Measurements from ENCODE around the gene PSTPIP1.

The PSTPIP1 gene

DNA sequence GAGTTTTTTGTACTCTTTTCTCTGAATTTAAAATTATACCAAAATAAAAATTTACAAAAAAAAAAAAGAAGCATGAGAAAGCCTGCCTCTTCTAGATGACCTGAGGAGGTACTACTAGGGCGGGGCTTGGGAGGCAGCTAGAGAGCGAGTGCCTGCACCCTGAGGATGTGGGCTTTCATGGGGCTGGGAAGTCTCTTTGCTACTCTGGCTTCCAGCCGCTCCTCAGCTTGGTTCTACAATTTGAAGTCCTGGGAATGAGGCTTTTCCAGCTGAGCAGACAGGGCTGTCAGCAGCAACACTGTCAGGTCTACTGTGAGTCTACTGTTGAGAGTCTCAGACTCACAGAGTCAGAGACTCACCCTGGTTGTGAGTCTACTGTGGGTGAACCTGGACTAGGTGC, 8.2 kb upstream of the PSTPIP1 start:
- no peak overlapping the region for H3K27ac ChIP-seq
- TF ChIP-seq CTCF (IDR thresholded peaks at IDR 0.05) (no peak), ZFX (IDR thresholded peaks at IDR 0.05; ENCODE audit: borderline replicate concordance) (no peak)

DNA sequence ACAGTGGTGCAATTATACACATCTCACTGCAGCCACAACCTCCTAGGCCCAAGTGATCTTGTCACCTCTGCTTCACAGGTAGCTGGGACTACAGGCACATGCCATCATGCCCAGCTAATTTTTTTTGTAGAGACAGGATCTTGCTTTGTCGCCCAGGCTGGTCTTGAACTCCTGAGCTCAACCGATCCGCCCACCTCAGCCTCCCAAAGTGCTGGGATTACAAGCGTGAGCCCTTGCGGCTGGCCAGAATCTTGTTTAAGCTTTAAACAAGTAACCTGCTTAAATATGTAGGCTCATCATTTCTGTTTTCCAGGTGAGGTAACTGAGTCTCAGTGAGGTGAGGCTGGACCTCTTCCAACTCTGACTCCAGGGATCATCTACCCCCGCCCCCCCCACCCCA, 7.7 kb upstream of the PSTPIP1 start:
- no peak overlapping the region for H3K27ac ChIP-seq
- TF ChIP-seq CTCF (IDR thresholded peaks at IDR 0.05) = no peak
- no peak for TF ChIP-seq ZFX (IDR thresholded peaks at IDR 0.05; ENCODE audit: borderline replicate concordance)

DNA sequence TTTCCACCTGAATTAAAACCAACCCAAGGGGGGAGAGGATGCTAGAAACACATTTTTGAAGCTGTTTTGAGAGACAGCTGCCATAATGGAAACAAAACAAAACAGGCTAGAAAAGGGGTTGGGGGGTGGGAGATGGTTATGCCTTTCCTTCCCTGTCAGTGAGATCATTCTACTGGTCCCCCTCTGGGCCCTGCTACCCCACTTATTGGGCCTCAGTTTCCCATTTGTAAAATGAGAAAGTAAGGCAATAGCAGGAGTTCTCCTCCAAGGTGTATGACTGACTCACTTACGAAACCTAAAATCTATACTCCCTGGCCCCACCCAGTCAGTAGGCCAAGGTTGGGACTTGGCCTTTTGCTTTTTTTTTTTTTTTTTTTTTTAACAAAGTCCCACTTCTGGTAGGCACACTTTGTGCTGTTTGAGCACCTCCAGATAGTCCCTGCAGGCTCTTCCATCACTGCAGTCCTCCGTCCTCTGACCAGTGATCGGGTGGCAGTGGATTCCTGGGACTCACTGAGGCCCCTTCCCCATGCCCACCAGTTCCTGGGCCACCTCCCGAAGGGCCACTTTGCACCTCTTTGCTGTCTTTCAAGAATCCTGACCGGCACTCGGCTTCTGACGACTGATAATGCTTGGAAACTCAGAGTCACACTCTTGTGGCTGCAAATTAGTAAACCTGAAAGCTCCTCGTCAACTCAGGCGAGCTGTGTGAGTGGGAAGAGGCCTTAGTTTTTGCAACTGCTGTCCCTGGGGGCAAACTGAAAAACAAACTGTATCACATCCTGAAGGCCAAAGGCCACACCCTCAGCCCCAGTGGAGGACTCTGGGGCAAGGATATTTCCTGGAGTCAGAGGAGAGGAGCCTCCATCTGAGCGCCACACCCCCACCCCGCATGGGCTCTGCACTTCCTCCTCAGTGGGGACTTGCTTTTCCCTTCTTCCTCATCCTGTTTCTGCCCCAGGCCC, 6.7 kb upstream of the PSTPIP1 start:
- TF ChIP-seq ZFX (IDR thresholded peaks at IDR 0.05; ENCODE audit: borderline replicate concordance) = no peak
- no peak for TF ChIP-seq CTCF (IDR thresholded peaks at IDR 0.05)
- no peak overlapping the region for H3K27ac ChIP-seq

- no peak overlapping the region for H3K27ac ChIP-seq
- TF ChIP-seq ZFX (IDR thresholded peaks at IDR 0.05; ENCODE audit: borderline replicate concordance) = no peak
- TF ChIP-seq CTCF (IDR thresholded peaks at IDR 0.05) = no peak
Observed at GRCh38 chr15:76988867-76989780, 5.8 kb upstream of the PSTPIP1 start.

- no peak overlapping the region for H3K27ac ChIP-seq
- TF ChIP-seq ZFX (IDR thresholded peaks at IDR 0.05; ENCODE audit: borderline replicate concordance) = no peak
- TF ChIP-seq CTCF (IDR thresholded peaks at IDR 0.05) = no peak
Observed at GRCh38 chr15:76991048-76991447, 3.9 kb upstream of the PSTPIP1 start.

- TF ChIP-seq CTCF (IDR thresholded peaks at IDR 0.05) (no peak), ZFX (IDR thresholded peaks at IDR 0.05; ENCODE audit: borderline replicate concordance) (no peak)
- H3K27ac ChIP-seq = no peak overlapping the region
Observed at GRCh38 chr15:76991741-76992645, 2.9 kb upstream of the PSTPIP1 start.
